GM13976 (cell line): ENCODE data around the gene CTBP1.

Experiments
- DNase-seq: peaks from one replicate; pipeline ENCODE4 v3.0.0; 2012; ENCODE audit warnings: low spot score
- in situ Hi-C: fragments of 300-500 bp; cut with MboI; formaldehyde crosslinking; loops from one replicate; pipeline ENCODE4 v1.12.0; 2022; ENCODE audit warnings: low sequenced_read_pairs, mixed read lengths, inconsistent platforms; ENCODE audit not compliant: unreplicated experiment
- TF ChIP-seq, protein P1 (sequence below): IDR thresholded peaks from 2 replicates; pipeline ENCODE4 v1.5.1; 2012; ENCODE audit warnings: borderline replicate concordance, mild to moderate bottlenecking; ENCODE audit not compliant: insufficient read depth; ENCODE audit errors: extremely low read depth, missing control alignments, control extremely low read depth

CTBP1 gene

DNA sequence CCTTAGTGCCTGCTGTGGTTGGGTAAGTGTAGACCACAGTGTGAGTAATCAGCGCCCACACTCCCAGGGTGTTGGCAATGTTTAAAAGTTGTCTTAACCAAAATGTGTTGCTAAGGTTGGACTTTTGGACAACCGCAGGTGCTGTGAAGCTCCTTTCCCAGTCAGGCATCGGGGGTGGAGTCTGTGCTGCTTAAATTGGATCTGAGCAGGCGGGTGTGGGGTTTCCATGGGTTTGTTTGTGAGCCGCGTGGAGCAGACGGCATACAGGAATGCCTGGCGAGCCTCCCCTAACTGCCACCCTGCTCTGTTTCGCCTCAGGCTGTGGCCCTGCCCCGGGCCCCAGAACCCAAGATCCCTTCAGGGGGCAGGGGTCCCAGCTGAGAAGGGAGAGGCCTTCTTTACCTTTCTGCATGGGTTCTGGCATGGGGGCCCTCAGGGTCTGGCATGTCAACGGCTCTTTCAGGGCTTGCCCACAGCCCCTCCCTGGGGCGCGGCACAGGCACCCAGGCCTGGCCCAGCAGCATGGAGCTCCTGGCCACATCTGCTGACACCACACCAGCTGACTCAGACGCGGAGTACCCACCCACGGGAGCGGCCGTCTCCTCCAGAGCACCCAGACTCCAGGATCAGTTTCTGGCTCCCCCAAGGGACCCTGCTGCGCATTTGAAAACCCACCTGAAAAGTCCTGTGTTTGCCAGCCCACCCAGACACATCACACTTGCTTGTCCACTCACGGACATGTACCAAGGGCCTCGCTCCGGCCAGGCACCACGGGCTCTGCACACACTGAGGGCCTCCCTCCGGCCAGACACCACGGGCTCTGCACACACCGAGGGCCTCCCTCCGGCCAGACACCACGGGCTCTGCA, 71.4 kb downstream of the CTBP1 start:
- in situ Hi-C loops: no loop called here
- TF ChIP-seq, protein P1, sequence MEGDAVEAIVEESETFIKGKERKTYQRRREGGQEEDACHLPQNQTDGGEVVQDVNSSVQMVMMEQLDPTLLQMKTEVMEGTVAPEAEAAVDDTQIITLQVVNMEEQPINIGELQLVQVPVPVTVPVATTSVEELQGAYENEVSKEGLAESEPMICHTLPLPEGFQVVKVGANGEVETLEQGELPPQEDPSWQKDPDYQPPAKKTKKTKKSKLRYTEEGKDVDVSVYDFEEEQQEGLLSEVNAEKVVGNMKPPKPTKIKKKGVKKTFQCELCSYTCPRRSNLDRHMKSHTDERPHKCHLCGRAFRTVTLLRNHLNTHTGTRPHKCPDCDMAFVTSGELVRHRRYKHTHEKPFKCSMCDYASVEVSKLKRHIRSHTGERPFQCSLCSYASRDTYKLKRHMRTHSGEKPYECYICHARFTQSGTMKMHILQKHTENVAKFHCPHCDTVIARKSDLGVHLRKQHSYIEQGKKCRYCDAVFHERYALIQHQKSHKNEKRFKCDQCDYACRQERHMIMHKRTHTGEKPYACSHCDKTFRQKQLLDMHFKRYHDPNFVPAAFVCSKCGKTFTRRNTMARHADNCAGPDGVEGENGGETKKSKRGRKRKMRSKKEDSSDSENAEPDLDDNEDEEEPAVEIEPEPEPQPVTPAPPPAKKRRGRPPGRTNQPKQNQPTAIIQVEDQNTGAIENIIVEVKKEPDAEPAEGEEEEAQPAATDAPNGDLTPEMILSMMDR: no peak
- DNase-seq: peak; percentile 25

DNA sequence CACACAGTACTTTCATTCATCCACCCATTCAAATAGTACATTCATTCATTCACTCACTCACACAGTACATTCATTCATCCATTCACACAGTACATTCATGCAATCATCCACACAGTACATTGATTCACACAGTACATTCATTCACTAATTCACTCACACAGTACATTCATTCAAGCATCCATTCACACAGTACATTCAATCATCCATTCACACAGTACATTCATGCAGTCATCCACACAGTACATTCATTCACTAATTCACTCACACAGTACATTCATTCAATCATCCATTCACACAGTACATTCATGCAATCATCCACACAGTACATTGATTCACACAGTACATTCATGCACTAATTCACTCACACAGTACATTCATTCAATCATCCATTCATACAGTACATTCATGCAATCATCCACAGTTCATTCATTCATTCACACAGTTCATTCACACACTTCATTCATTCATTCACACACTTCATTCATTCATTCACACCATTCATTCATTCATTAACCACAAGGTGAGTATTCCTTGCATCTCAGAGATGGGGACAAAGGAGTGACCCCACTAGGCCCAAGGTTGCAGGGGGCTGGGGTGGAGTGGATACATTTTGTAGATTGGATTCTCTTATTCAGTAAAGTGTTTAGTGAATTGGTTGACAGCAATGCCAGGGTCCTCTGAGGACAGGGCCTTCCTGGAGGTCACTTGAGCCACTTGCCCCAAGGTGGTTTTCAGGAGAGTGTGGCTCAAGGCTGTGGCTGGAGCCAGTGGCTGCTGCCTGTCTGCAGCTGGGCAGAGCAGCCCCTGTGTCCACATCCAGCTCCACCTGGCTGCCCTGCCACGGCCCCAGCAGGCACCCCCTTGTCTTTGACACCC, 72.3 kb downstream of the CTBP1 start:
- DNase-seq: no peak
- TF ChIP-seq, protein P1: no peak
- in situ Hi-C loops: no loop called here

DNA sequence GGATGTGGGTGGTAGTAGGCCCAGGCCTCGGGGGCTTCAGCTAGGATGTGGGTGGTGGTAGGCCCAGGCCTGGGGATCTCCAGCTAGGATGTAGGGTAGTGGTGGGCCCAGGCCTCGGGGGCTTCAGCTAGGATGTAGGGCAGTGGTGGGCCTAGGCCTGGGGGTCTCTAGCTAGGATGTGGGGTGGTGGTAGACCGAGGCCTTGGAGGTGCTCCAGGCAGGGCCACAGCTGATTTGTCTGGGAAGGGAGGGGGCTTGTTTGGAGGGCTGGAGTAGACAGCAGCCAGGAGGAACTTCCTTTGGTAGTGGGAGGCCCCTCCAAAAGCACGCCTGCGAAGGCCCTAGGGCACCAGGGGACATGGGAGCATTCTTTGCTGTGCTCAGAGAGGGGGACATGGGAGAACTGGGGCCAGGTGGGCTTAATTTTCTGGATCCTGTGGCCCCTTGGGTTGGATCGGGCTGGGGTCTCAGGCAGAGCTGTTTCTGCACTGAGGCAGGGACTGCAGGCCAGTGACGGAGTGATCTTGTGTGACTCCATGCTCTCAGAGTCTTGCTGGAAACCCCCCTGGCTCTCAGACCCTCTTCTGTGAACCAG, 73.2 kb downstream of the CTBP1 start:
- TF ChIP-seq, protein P1: no peak
- DNase-seq: no peak
- in situ Hi-C loops: no loop called here

DNA sequence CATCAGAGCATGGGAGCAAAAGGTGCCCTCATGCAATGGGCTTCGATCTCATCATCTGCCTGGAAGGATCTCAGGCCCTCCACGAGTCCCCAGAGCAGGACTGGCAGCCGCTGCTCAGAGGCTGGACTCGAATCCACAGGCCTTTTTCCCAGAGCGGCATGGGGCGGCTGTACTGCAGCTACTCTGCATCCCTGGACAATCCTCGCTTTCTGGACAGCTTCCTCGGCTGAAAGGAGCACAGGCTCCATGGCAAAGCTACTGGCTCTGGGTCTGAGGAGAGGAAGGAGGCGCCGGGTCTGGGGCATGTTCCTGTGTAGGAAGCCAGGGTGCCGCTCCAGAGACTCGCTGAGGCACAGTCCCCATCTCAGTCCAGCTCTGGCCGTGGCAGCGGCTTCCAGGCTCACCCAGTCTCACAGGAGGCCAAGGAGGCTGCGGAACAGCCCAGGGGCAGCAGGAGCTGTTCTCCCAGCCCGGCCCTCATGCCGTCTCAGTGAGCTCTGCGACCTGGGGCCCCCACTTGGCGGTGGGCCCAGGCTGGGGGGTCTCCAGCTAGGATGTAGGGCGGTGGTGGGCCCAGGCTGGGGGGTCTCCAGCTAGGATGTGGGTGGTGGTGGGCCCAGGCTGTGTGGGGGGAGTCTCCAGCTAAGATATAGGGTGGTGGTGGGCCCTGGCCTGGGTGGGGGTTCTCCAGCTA, 73.8 kb downstream of the CTBP1 start:
- in situ Hi-C loops: no loop called here
- TF ChIP-seq, protein P1: no peak
- no peak for DNase-seq

DNA sequence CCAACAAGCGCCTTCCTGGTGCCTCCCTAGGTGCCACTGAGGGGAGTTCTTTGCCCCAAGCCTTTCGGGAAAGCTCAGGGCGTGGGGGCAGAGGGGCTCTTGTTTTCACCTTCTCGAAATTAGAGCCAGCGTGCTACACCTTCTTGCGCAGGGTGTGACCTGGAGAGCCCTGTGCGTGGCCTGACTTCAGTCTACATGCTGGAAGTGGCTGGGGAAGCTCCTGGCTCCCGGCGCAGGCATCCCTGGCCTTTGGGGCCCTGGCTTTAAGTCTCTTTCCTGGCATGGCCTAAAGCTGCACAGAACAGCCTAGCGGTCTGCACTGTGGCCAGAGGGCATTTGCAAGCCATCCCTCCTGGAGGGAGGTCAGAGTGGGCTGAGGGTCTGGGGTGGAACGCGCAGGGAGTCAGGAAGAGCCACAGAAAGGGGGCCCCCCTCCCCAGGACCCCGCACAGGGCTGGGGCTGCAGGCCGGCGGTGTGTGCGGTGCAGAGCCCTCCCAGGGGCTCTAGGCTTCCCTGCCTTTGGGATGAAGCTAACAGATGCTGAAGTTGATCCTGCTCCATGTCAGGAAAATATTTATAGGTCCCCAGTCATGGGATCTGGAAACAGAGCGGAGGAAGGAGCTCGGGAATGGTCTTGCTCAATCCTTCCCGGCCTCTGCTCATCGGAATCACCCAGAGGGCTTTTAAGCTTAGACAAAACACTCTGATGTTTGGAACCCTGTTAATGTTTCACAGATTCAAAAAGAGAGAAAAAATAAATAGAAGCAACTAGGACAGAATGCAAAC, 75.8 kb downstream of the CTBP1 start:
- in situ Hi-C loops: no loop called here
- DNase-seq: no peak

More for the DNA sequence above, 75.8 kb downstream of the CTBP1 start:
- TF ChIP-seq, protein P1: no peak
